NCI-H774 (cell line): ENCODE data around the gene ZNF823.

Experiments
- DNase-seq: peaks from one replicate; lab custom pipeline; 2025; lab: John Stamatoyannopoulos, UW

Gene ZNF823

GRCh38 chr19:11737964-11738745 lies 591 bp downstream of the ZNF823 start:
- DNase-seq, result no peak

DNA sequence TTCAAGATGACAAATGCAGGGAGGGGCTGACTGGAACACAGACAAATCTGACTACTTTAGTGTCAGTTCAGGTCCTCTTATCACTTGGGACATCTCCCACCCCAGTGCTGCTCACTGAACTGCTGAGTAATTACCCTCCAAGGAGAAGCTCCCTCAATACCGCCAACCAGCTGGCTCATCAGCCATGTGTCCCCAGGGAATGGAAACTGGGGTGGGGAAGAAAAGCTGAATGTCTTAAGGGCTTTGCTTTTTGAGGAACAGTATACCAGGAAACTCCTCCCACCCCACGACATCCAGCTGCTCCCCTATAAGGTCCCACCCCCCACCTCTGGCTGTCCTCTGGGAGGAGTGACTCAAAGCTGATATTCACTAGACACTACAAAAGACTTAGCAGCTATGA lies 2.0 kb downstream of the ZNF823 start:
- no peak for DNase-seq

GRCh38 chr19:11735375-11735774 lies 3.4 kb downstream of the ZNF823 start:
- no peak for DNase-seq

DNA sequence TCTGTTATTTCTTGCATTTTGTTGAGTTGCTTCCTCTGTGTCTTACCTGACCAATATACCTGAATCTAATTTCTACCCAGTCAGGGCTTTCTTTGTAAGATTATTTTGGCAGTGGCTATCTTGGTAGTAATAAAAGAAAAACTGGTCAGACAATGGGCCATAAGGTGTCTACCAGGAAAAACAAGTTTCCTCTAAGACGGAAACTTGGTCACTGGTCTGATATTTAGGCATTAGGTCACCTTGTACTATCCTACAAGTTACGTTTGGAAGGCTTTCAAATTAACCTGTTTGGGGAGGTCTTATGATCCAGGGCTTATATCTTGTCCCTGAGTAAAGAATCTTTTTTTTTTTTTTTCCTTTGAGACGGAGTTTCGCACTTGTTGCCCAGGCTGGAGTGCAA lies 9.2 kb downstream of the ZNF823 start:
- no peak for DNase-seq

DNA sequence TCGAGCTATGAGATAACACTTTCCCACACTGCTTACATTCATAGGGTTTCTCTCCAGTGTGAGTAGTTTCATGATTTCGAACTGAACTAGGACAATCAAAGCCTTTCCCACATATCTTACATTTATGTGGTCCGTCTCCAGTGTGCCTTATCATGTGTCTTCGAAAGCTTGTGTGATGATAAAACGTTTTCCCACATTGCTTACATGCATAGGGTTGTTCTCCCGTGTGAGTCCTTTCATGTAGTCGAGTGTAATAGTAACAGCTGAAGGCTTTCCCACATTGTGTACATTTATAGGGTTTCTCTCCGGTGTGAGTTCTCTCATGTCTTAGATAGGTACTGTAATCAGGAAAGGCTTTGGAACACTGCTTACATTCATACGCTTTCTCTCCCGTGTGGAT lies 16.3 kb downstream of the ZNF823 start:
- no peak for DNase-seq

DNA sequence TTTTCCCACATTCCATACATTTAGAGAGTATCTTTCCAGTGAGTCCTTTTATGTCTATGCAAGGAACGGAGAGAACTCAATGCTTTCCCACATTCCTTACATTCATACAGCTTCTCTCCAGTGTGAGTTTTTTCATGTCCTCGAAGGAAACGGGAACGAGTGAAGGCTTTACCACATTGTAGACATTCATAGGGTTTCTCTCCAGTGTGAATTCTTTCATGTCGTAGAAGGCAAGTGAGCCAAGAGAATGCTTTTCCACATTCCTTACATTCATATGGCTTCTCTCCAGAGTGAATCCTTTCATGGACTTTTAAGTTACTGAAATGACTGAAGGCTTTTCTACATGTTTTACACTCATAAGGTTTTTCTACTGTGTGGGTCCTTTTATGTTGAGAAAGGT lies 17.1 kb downstream of the ZNF823 start:
- no peak for DNase-seq

DNA sequence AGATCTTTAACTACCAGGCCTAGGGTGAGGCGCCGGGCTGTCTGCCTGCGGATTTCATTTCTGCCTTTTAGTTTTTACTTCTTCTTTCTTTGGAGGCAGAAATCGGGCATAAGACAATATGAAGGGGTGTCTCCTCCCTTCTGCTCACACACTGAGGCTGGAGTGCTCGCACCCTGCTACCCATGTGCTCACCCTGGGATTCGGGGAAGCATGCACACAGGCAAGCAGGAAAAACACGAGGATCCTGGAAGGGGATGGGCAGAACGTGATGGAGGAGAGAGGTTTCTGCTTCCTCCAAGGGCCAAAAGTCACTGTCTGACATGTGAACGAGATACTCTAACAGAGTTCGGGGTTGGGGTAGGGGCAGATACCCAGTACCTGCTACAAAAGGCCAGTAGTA lies 28.4 kb downstream of the ZNF823 start:
- no peak for DNase-seq

DNA sequence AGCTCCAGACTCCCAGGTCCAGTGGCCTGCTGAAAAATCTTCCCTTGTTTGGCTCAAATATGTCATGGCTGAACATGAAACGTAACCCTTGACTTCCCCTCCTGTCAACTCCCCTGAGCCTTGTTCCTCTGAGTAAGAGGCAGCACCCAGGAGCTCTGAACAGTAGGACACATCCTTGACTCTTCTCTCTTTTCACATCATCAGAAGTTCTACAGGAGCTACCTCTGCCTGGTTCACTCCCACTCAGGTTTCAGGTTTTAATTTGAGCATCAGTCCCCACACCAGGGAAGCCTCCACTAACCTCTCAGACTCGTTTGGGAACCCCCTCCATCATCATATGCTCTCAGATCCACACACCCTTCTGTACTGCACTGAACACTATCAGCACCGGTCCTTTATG lies 30.3 kb downstream of the ZNF823 start:
- DNase-seq, result no peak

GRCh38 chr19:11705474-11705873 lies 33.3 kb downstream of the ZNF823 start:
- no peak for DNase-seq

- no peak for DNase-seq
Measured at GRCh38 chr19:11704626-11705025, 34.1 kb downstream of the ZNF823 start.

- peak; percentile 19 for DNase-seq
Measured at GRCh38 chr19:11699931-11700794, 38.6 kb downstream of the ZNF823 start.

- DNase-seq, result no peak
Measured at GRCh38 chr19:11698231-11698630, 40.5 kb downstream of the ZNF823 start.

DNA sequence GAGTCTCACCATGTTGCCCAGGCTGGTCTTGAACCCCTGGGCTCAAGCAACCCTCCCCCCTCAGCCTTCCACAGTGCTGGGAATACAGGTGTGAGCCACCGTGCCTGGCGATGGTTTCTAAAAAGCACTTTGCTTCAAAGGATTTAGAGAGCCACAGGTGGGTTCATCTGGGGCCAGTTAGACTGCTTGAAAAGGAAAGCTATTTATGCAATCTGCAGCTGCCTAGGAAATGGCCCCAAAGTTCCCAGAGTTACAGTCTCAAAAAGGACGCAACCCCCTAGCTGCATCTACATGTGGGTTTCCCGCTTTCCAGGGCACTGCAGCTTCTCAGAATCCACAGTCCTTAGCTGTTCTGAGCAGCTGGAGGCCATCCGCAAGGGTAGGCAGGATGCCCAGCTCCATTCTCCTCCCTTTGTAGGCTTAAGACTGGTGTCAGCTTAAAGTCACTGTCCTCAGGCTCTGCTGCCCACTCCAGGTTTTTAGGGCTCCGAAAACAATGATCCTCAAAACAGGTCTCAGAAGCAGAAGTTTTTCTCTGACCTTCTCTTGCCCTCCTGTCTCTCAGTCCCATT lies 41.4 kb downstream of the ZNF823 start:
- DNase-seq, result no peak

- DNase-seq, result peak; percentile 85
Measured at GRCh38 chr19:11694533-11695439, 44.0 kb downstream of the ZNF823 start.

DNA sequence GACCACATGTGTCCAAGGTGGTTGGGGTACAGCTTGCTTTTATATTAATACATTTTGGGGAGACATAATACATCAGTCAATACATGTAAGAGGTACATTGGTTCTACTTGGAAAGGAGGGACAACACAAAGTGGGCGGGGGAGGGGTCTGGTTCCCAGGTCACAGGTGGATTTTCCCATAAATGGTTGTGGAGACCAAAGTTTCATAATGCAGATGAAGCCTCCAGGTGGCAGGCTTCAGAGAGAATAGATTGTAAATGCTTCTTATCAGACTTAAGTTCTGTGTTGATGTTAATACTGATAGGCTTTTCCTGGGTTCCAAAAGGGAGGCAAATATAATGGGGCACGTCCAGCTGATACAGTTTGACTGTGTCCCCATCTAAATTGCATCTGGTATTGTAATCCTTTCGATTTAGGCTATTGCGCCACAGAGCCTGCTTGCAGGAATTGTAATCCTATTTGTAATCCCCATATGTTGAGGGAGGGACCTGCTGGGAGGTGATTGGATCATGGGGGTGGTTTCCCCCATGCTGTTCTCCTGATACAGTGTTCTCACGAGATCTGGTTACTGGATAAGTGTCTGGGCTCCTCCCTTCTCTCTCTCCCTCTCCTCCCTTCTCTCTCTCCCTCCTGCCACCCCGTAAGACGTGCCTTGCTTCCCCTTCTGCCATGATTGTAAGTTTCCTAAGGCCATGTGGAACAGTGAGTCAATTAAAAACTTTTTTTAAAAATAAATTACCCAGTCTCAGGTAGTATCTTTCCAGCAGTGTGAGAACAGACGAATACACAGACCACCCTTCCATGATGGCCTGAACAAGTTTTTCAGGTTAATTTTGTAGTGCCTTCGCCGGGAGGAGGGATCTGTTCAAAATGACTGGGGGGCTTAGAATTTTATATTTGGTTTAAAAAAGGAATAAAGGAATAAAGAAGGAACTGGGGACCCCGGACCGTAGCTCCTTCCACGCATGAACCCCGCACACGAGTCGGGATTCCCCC lies 44.9 kb downstream of the ZNF823 start:
- DNase-seq, result no peak

- no peak for DNase-seq
Measured at GRCh38 chr19:11692127-11692790, 46.5 kb downstream of the ZNF823 start.

DNA sequence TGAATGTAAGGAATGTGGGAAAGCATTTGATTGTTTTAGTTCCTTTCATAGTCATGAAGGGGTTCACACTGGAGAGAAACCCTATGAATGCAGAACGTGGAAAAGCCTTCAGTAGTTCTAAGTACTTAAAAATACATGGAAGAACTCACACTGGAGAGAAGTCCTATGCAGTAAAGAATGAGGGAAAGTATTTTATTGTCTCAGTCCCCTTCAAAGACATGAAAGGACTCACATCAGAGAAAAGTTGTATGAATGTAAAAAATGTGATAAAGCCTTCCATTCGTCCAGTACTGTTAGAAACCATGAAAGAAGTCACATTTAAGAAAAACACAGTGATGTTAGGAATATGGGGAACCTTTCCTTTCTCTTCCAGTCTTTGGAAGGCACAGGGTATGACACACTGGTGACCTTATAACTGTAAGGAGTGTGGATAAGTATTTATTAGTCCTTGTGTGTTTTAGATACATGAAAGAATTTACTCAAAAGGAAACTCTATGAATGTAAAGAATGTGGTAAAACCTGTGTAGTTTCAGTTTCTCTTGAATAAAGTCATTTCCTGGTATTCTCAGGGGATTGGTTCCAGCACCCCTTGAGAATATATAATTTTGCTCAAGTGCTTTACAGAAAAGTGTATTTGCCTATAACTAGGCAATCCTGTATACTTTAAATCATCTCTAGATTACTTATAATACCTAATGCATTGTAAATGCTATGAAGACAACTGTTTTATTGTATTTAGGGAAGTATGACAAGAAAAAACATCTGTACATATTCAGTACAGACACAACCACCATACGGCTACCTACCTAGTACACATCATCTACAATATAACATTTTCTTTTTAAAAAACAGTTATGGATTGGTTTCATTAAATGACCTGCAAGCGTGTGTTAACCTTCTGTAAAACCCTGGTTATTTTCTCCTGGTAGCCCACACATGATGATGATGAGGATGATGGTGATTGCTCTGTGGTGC lies 52.8 kb downstream of the ZNF823 start:
- DNase-seq, result no peak

GRCh38 chr19:11684987-11685675 lies 53.6 kb downstream of the ZNF823 start:
- no peak for DNase-seq
